Caco-2 (cell line): ENCODE results near the gene SMARCAD1. TPM values are rescaled to one million over a fixed set of nuclear protein-coding genes. Genes with fewer than 3 reads are reported as not detected.

Experiments
- BruUV-seq: library from RNA; stranded (reverse); fragments of 400-500 nt; replicated peaks from 2 replicates; lab custom pipeline; 2021; lab: Mats Ljungman, UMichigan
- CTCF ChIA-PET: fragments of 300-600 bp; sonication (Branson Sonifier 250); formaldehyde crosslinking; loops from one replicate; lab custom pipeline; 2022; ENCODE audit warnings: antibody characterized with exemption; lab: Charles Lee
- POLR2A ChIA-PET: fragments of 300-600 bp; sonication (Branson Sonifier 250); formaldehyde crosslinking; loops from one replicate; lab custom pipeline; 2022; ENCODE audit warnings: antibody characterized with exemption; lab: Charles Lee
- DNase-seq, 2 experiments: peaks; one replicate each; pipeline versions ENCODE4 v3.0.0 to v3.0.0-alpha.2; 2020 to 2022
- H3K27me3 ChIP-seq: replicated peaks from 2 replicates; pipeline ENCODE4 v1.6.0; 2011; ENCODE audit warnings: low read length; ENCODE audit not compliant: control insufficient read depth, insufficient read depth
- H3K36me3 ChIP-seq: 2 replicates; pipeline ENCODE4 v1.5.1; 2011; ENCODE audit warnings: low read length; ENCODE audit not compliant: control insufficient read depth, insufficient read depth
- H3K4me1 ChIP-seq: fragments of 250-450 bp; sonication (Bioruptor Pico); 2 replicates; pipeline ENCODE4 v1.5.1; 2020; ENCODE audit warnings: mild to moderate bottlenecking
- H3K4me3 ChIP-seq: 2 replicates; pipeline ENCODE4 v1.5.1; 2011; ENCODE audit warnings: low read depth, mild to moderate bottlenecking, control low read depth, low read length
- H3K9me3 ChIP-seq: fragments of 250-450 bp; sonication (Bioruptor Pico); 2 replicates; pipeline ENCODE4 v1.5.1; 2020; ENCODE audit warnings: mild to moderate bottlenecking, moderate library complexity
- H3K27ac Mint-ChIP-seq: one replicate; pipeline ENCODE4 v1.8.0; 2022; ENCODE audit warnings: mixed read lengths; ENCODE audit not compliant: unreplicated experiment
- H3K27me3 Mint-ChIP-seq: one replicate; pipeline ENCODE4 v1.8.0; 2022; ENCODE audit warnings: mixed read lengths; ENCODE audit not compliant: insufficient read depth, unreplicated experiment
- H3K36me3 Mint-ChIP-seq: one replicate; pipeline ENCODE4 v1.8.0; 2022; ENCODE audit warnings: mild to moderate bottlenecking, mixed read lengths; ENCODE audit not compliant: insufficient read depth, unreplicated experiment
- H3K4me1 Mint-ChIP-seq: one replicate; pipeline ENCODE4 v1.8.0; 2022; ENCODE audit warnings: low read depth, mixed read lengths; ENCODE audit not compliant: unreplicated experiment
- H3K4me3 Mint-ChIP-seq: one replicate; pipeline ENCODE4 v1.8.0; 2022; ENCODE audit warnings: mild to moderate bottlenecking, moderate library complexity, mixed read lengths; ENCODE audit not compliant: unreplicated experiment
- H3K9me3 Mint-ChIP-seq: one replicate; pipeline ENCODE4 v1.8.0; 2022; ENCODE audit warnings: mixed read lengths; ENCODE audit not compliant: unreplicated experiment
- intact Hi-C: fragments of 100-400 bp; cut with micrococcal nuclease; formaldehyde crosslinking; loops from one replicate; pipeline ENCODE4 v1.10.0; 2022; ENCODE audit not compliant: unreplicated experiment
- total RNA-seq: library from RNA; stranded (reverse); gene quantifications from 2 replicates; pipeline ENCODE4 v1.2.3, GENCODE V29; 2022
- TF ChIP-seq, protein P1 (sequence below), 2 experiments: fragments of 200-600 bp in 1 of 2; IDR thresholded peaks; 1 replicate in 1 of 2; 2 replicates in 1 of 2; pipeline versions ENCODE4 v1.5.1 to v1.8.0; 2011 to 2022; ENCODE audit warnings: antibody characterized with exemption in 1 of 2, control low read depth in 1 of 2, inconsistent platforms in 1 of 2, low read depth in 1 of 2, low read length in 1 of 2, mild to moderate bottlenecking in 1 of 2, moderate library complexity in 1 of 2; ENCODE audit not compliant: insufficient read depth in 1 of 2, severe bottlenecking in 1 of 2, unreplicated experiment in 1 of 2

SMARCAD1 gene
- total RNA-seq, 1 experiment from 2014 or later = 31.8 TPM

GRCh38 chr4:94235825-94236224 is 28.2 kb downstream of the SMARCAD1 start:
- Mint-ChIP-seq H3K36me3 (peaks cover 18% of the 10 kb centered on the region), H3K9me3 (no peaks in the 10 kb centered on the region), H3K4me3 (no peak overlapping the region), H3K27me3 (no peaks in the 10 kb centered on the region), H3K4me1 (no peaks in the 10 kb centered on the region), H3K27ac (no peak overlapping the region)
- no TSS peak for BruUV-seq
- intact Hi-C loops = no loop called here
- Histone ChIP-seq H3K9me3 (no peaks in the 10 kb centered on the region), H3K4me1 (no peaks in the 10 kb centered on the region), H3K27me3 (no peaks in the 10 kb centered on the region), H3K36me3 (no peaks in the 10 kb centered on the region), H3K4me3 (no peak overlapping the region)
- ChIA-PET CTCF (no interaction called here), POLR2A (no interaction called here)
- TF ChIP-seq, protein P1, sequence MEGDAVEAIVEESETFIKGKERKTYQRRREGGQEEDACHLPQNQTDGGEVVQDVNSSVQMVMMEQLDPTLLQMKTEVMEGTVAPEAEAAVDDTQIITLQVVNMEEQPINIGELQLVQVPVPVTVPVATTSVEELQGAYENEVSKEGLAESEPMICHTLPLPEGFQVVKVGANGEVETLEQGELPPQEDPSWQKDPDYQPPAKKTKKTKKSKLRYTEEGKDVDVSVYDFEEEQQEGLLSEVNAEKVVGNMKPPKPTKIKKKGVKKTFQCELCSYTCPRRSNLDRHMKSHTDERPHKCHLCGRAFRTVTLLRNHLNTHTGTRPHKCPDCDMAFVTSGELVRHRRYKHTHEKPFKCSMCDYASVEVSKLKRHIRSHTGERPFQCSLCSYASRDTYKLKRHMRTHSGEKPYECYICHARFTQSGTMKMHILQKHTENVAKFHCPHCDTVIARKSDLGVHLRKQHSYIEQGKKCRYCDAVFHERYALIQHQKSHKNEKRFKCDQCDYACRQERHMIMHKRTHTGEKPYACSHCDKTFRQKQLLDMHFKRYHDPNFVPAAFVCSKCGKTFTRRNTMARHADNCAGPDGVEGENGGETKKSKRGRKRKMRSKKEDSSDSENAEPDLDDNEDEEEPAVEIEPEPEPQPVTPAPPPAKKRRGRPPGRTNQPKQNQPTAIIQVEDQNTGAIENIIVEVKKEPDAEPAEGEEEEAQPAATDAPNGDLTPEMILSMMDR (IDR thresholded peaks at IDR 0.05; ENCODE audit: insufficient read depth in 1 of 2, low read depth in 1 of 2, low read length in 1 of 2, severe bottlenecking in 1 of 2, unreplicated experiment in 1 of 2) = no peak
- no peak for DNase-seq

DNA sequence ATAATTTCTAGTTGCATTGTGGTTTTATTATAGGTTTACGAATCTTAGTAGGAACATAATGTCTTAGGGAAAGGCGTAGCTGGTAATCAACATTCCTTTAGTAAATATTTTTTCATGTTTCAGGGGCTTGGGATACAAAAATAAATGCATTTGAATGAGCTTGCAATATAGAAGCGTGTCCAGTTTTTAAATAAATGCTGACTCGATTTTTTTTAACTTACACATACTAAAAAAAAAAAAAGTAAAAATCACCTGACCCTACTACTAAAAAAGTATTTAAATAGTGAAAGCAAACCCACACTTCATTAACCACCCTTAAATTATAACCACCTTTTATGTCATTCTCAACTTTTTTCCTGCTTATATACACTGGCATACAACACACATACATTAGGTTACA is 29.6 kb downstream of the SMARCAD1 start:
- Mint-ChIP-seq H3K9me3 (no peaks in the 10 kb centered on the region), H3K36me3 (peaks cover 24% of the 10 kb centered on the region), H3K27ac (no peak overlapping the region), H3K4me3 (no peak overlapping the region), H3K27me3 (no peaks in the 10 kb centered on the region), H3K4me1 (no peaks in the 10 kb centered on the region)
- POLR2A ChIA-PET = no interaction called here
- H3K27me3 ChIP-seq = no peaks in the 10 kb centered on the region
- peaks cover 5% of the 10 kb centered on the region for H3K36me3 ChIP-seq
- no peaks in the 10 kb centered on the region for H3K4me1 ChIP-seq
- no peak overlapping the region for H3K4me3 ChIP-seq
- H3K9me3 ChIP-seq = no peaks in the 10 kb centered on the region
- intact Hi-C loops = no loop called here
- DNase-seq = no peak
- TF ChIP-seq, protein P1 (IDR thresholded peaks at IDR 0.05; ENCODE audit: insufficient read depth in 1 of 2, low read depth in 1 of 2, low read length in 1 of 2, severe bottlenecking in 1 of 2, unreplicated experiment in 1 of 2) = no peak
- CTCF ChIA-PET = no interaction called here
- BruUV-seq = no TSS peak

GRCh38 chr4:94238160-94238559 is 30.5 kb downstream of the SMARCAD1 start:
- H3K27ac Mint-ChIP-seq = no peak overlapping the region
- no peaks in the 10 kb centered on the region for H3K4me1 ChIP-seq
- H3K4me3 ChIP-seq = no peak overlapping the region
- DNase-seq = no peak
- BruUV-seq = no TSS peak
- H3K4me1 Mint-ChIP-seq = no peaks in the 10 kb centered on the region
- no peaks in the 10 kb centered on the region for H3K9me3 ChIP-seq
- no peaks in the 10 kb centered on the region for H3K9me3 Mint-ChIP-seq
- TF ChIP-seq, protein P1 (IDR thresholded peaks at IDR 0.05; ENCODE audit: insufficient read depth in 1 of 2, low read depth in 1 of 2, low read length in 1 of 2, severe bottlenecking in 1 of 2, unreplicated experiment in 1 of 2) = no peak
- H3K27me3 Mint-ChIP-seq = no peaks in the 10 kb centered on the region
- ChIA-PET POLR2A (no interaction called here), CTCF (no interaction called here)
- peaks cover 25% of the 10 kb centered on the region for H3K36me3 Mint-ChIP-seq
- intact Hi-C loops = no loop called here
- no peaks in the 10 kb centered on the region for H3K27me3 ChIP-seq
- H3K36me3 ChIP-seq = peaks cover 5% of the 10 kb centered on the region
- no peak overlapping the region for H3K4me3 Mint-ChIP-seq
